H1 (cell line): ENCODE results near the gene LTBP1. TPM values are rescaled to one million over a fixed set of nuclear protein-coding genes. Genes with fewer than 3 reads are reported as not detected.

Source experiments
- SP2 ChIP-seq: IDR thresholded peaks from 2 replicates; pipeline ENCODE4 v1.6.1; 2012; ENCODE audit warnings: mild to moderate bottlenecking, low read length, inconsistent platforms
- polyA plus RNA-seq, 7 experiments: library from polyadenylated mRNA; depleted of rRNA in 3 of 7; stranded (reverse) in 5 of 7; unstranded in 2 of 7; fragments of >200 nt in 5 of 7; fragments of 200-250 nt in 2 of 7; gene quantifications; 1 replicate in 5 of 7; 2 replicates in 1 of 7; 4 replicates in 1 of 7; pipeline versions ENCODE4 v1.2.1 to v1.2.3, GENCODE V29; 2011 to 2013; ENCODE audit warnings: missing spikeins in 2 of 7, mixed read lengths in 2 of 7
- total RNA-seq: library from RNA; stranded (reverse); fragmentation: NEBNext Ultra II Directional; extraction: Animal tissue kit (Norgen Biotek cat#: 25700); gene quantifications from 2 replicates; pipeline ENCODE4 v1.2.1, GENCODE V29; 2021

The LTBP1 gene
- total and polyA plus RNA-seq, 2 of the 8 experiments (the other 6 are each of a cell fraction or from before 2014, with no cell fraction given), result 15.4 to 24.7 TPM

- no peak for TF ChIP-seq SP2
These were observed 274.5 kb downstream of the LTBP1 start (continued) for GRCh38 chr2:33221046-33221784.
